ENCODE measurements around the gene TDRD3. TPM values are rescaled to one million over a fixed set of nuclear protein-coding genes. Genes with fewer than 3 reads are reported as not detected.
"Not testable (repeated sequence)": the region's sequence is repeated elsewhere in the genome, so short reads cannot be mapped to it uniquely, and the experiment has no call there.

Gene TDRD3
- total RNA-seq: 10 to 100 TPM; 12.6 to 17.4 TPM

- DNase-seq (ENCODE audit: low spot score) (peak; percentile 84), ATAC-seq (peak; percentile 81 to 85)
- peak within 1 kb of the TSS; percentile 94 to 96 for H3K27ac Mint-ChIP-seq
- H3K27me3 Mint-ChIP-seq: no peaks in the 10 kb centered on the region
- peaks cover 4% of the 10 kb centered on the region for H3K36me3 Mint-ChIP-seq
- peaks cover 24 to 26% of the 10 kb centered on the region in 2 donors for H3K4me1 Mint-ChIP-seq (ENCODE audit: low read depth in 2 of 2)
- H3K9me3 Mint-ChIP-seq: no peaks in the 10 kb centered on the region
- peak within 1 kb of the TSS; percentile 99 for H3K4me3 Mint-ChIP-seq
Observed at GRCh38 chr13:60396783-60397703, at the start of gene TDRD3. Gene TDRD3 (plus strand): TSS chr13:60397220. CDS start chr13:60397365, 145 bp downstream.

GRCh38 chr13:60347690-60348089 lies 49.3 kb upstream of the TDRD3 start:
- Mint-ChIP-seq H3K27ac (no peak overlapping the region), H3K4me3 (no peak overlapping the region), H3K4me1 (ENCODE audit: low read depth in 2 of 2) (no peaks in the 10 kb centered on the region), H3K9me3 (no peaks in the 10 kb centered on the region), H3K36me3 (no peaks in the 10 kb centered on the region), H3K27me3 (peaks cover 26 to 38% of the 10 kb centered on the region in 2 donors)
- no peak for DNase-seq (ENCODE audit: low spot score)
- ATAC-seq: no peak

- H3K27ac Mint-ChIP-seq: no peak overlapping the region
- H3K36me3 Mint-ChIP-seq: no peaks in the 10 kb centered on the region
- H3K4me1 Mint-ChIP-seq (ENCODE audit: low read depth in 2 of 2): no peaks in the 10 kb centered on the region
- H3K4me3 Mint-ChIP-seq: no peak overlapping the region
- no peaks in the 10 kb centered on the region for H3K9me3 Mint-ChIP-seq
- ATAC-seq (no peak), DNase-seq (ENCODE audit: low spot score) (no peak)
- peaks cover 28 to 43% of the 10 kb centered on the region in 2 donors for H3K27me3 Mint-ChIP-seq
Observed at GRCh38 chr13:60348097-60348496, 48.9 kb upstream of the TDRD3 start.

- H3K27ac Mint-ChIP-seq: no peak overlapping the region
- H3K27me3 Mint-ChIP-seq: peaks cover 24 to 54% of the 10 kb centered on the region in 2 donors
- H3K9me3 Mint-ChIP-seq: no peaks in the 10 kb centered on the region
- no peak overlapping the region for H3K4me3 Mint-ChIP-seq
- ATAC-seq: no peak
- no peaks in the 10 kb centered on the region for H3K4me1 Mint-ChIP-seq (ENCODE audit: low read depth in 2 of 2)
- DNase-seq (ENCODE audit: low spot score): no peak
- no peaks in the 10 kb centered on the region for H3K36me3 Mint-ChIP-seq
Observed at GRCh38 chr13:60351326-60351725, 45.7 kb upstream of the TDRD3 start.

- peaks cover 26 to 54% of the 10 kb centered on the region in 2 donors for H3K27me3 Mint-ChIP-seq
- DNase-seq (ENCODE audit: low spot score): no peak
- H3K4me3 Mint-ChIP-seq: no peak overlapping the region
- no peaks in the 10 kb centered on the region for H3K4me1 Mint-ChIP-seq (ENCODE audit: low read depth in 2 of 2)
- ATAC-seq: no peak
- H3K9me3 Mint-ChIP-seq: no peaks in the 10 kb centered on the region
- H3K27ac Mint-ChIP-seq: no peak overlapping the region
- no peaks in the 10 kb centered on the region for H3K36me3 Mint-ChIP-seq
Observed at GRCh38 chr13:60351855-60352615, 45.0 kb upstream of the TDRD3 start.

- ATAC-seq: no peak
- H3K36me3 Mint-ChIP-seq: no peaks in the 10 kb centered on the region
Observed at GRCh38 chr13:60352644-60353043, 44.4 kb upstream of the TDRD3 start.

GRCh38 chr13:60355056-60355455 lies 42.0 kb upstream of the TDRD3 start:
- H3K4me1 Mint-ChIP-seq (ENCODE audit: low read depth in 2 of 2): no peaks in the 10 kb centered on the region
- H3K4me3 Mint-ChIP-seq: no peak overlapping the region
- H3K36me3 Mint-ChIP-seq: no peaks in the 10 kb centered on the region
- no peaks in the 10 kb centered on the region for H3K9me3 Mint-ChIP-seq
- no peak overlapping the region for H3K27ac Mint-ChIP-seq
- ATAC-seq: no peak
- H3K27me3 Mint-ChIP-seq: peaks cover 15 to 34% of the 10 kb centered on the region in 2 donors
- DNase-seq (ENCODE audit: low spot score): no peak

More at GRCh38 chr13:60352644-60353043, 44.4 kb upstream of the TDRD3 start:
- DNase-seq (ENCODE audit: low spot score): no peak
- H3K9me3 Mint-ChIP-seq: no peaks in the 10 kb centered on the region
- H3K4me3 Mint-ChIP-seq: no peak overlapping the region
- no peak overlapping the region for H3K27ac Mint-ChIP-seq
- peaks cover 27 to 53% of the 10 kb centered on the region in 2 donors for H3K27me3 Mint-ChIP-seq
- no peaks in the 10 kb centered on the region for H3K4me1 Mint-ChIP-seq (ENCODE audit: low read depth in 2 of 2)

GRCh38 chr13:60356970-60357369 lies 40.0 kb upstream of the TDRD3 start:
- H3K4me3 Mint-ChIP-seq: no peak overlapping the region
- no peaks in the 10 kb centered on the region for H3K4me1 Mint-ChIP-seq (ENCODE audit: low read depth in 2 of 2)
- no peaks in the 10 kb centered on the region for H3K9me3 Mint-ChIP-seq
- peaks cover 16 to 36% of the 10 kb centered on the region in 2 donors for H3K27me3 Mint-ChIP-seq
- DNase-seq (ENCODE audit: low spot score) (no peak), ATAC-seq (no peak)
- H3K36me3 Mint-ChIP-seq: no peaks in the 10 kb centered on the region
- no peak overlapping the region for H3K27ac Mint-ChIP-seq

GRCh38 chr13:60358453-60358852 lies 38.6 kb upstream of the TDRD3 start:
- peaks cover 17 to 30% of the 10 kb centered on the region in 2 donors for H3K27me3 Mint-ChIP-seq
- H3K9me3 Mint-ChIP-seq: no peaks in the 10 kb centered on the region
- H3K27ac Mint-ChIP-seq: no peak overlapping the region
- DNase-seq (ENCODE audit: low spot score) (no peak), ATAC-seq (no peak)
- no peaks in the 10 kb centered on the region for H3K36me3 Mint-ChIP-seq
- H3K4me1 Mint-ChIP-seq (ENCODE audit: low read depth in 2 of 2): no peaks in the 10 kb centered on the region
- H3K4me3 Mint-ChIP-seq: no peak overlapping the region

GRCh38 chr13:60363288-60363687 lies 33.7 kb upstream of the TDRD3 start:
- DNase-seq (ENCODE audit: low spot score): no peak
- ATAC-seq: no peak
- no peak overlapping the region for H3K4me3 Mint-ChIP-seq
- peaks cover 3% of the 10 kb centered on the region for H3K9me3 Mint-ChIP-seq
- H3K4me1 Mint-ChIP-seq (ENCODE audit: low read depth in 2 of 2): no peaks in the 10 kb centered on the region
- H3K36me3 Mint-ChIP-seq: no peaks in the 10 kb centered on the region
- no peak overlapping the region for H3K27ac Mint-ChIP-seq
- peaks cover 19 to 26% of the 10 kb centered on the region in 2 donors for H3K27me3 Mint-ChIP-seq

- Mint-ChIP-seq H3K4me1 (ENCODE audit: low read depth in 2 of 2) (no peaks in the 10 kb centered on the region), H3K4me3 (no peak overlapping the region), H3K36me3 (no peaks in the 10 kb centered on the region), H3K9me3 (peaks cover 3% of the 10 kb centered on the region), H3K27me3 (peaks cover 7 to 11% of the 10 kb centered on the region in 2 donors), H3K27ac (no peak overlapping the region)
- ATAC-seq: no peak
- no peak for DNase-seq (ENCODE audit: low spot score)
Observed at GRCh38 chr13:60369242-60369641, 27.8 kb upstream of the TDRD3 start.

- H3K27me3 Mint-ChIP-seq: peaks cover 9 to 16% of the 10 kb centered on the region in 2 donors
- H3K36me3 Mint-ChIP-seq: no peaks in the 10 kb centered on the region
- no peak overlapping the region for H3K4me3 Mint-ChIP-seq
- ATAC-seq (peak in 1 of 2 donors; percentile 48), DNase-seq (ENCODE audit: low spot score) (no peak)
- H3K4me1 Mint-ChIP-seq (ENCODE audit: low read depth in 2 of 2): no peaks in the 10 kb centered on the region
- peaks cover 3% of the 10 kb centered on the region for H3K9me3 Mint-ChIP-seq
- no peak overlapping the region for H3K27ac Mint-ChIP-seq
Observed at GRCh38 chr13:60370343-60370742, 26.7 kb upstream of the TDRD3 start.

GRCh38 chr13:60372141-60372540 lies 24.9 kb upstream of the TDRD3 start:
- no peaks in the 10 kb centered on the region for H3K36me3 Mint-ChIP-seq
- no peak for DNase-seq (ENCODE audit: low spot score)
- no peaks in the 10 kb centered on the region for H3K4me1 Mint-ChIP-seq (ENCODE audit: low read depth in 2 of 2)
- H3K27me3 Mint-ChIP-seq: peaks cover 6 to 15% of the 10 kb centered on the region in 2 donors
- H3K27ac Mint-ChIP-seq: no peak overlapping the region
- no peak overlapping the region for H3K4me3 Mint-ChIP-seq
- no peaks in the 10 kb centered on the region for H3K9me3 Mint-ChIP-seq
- ATAC-seq: no peak

- H3K27ac Mint-ChIP-seq; H3K4me3 Mint-ChIP-seq; H3K9me3 Mint-ChIP-seq; H3K36me3 Mint-ChIP-seq; ATAC-seq; H3K4me1 Mint-ChIP-seq (ENCODE audit: low read depth in 2 of 2); DNase-seq (ENCODE audit: low spot score): not testable (repeated sequence)
- H3K27me3 Mint-ChIP-seq: peaks cover 14 to 17% of the 10 kb centered on the region in 2 donors
Observed at GRCh38 chr13:60379282-60379681, 17.7 kb upstream of the TDRD3 start.
